ENCODE results near the gene DEXI.

DEXI gene

DNA sequence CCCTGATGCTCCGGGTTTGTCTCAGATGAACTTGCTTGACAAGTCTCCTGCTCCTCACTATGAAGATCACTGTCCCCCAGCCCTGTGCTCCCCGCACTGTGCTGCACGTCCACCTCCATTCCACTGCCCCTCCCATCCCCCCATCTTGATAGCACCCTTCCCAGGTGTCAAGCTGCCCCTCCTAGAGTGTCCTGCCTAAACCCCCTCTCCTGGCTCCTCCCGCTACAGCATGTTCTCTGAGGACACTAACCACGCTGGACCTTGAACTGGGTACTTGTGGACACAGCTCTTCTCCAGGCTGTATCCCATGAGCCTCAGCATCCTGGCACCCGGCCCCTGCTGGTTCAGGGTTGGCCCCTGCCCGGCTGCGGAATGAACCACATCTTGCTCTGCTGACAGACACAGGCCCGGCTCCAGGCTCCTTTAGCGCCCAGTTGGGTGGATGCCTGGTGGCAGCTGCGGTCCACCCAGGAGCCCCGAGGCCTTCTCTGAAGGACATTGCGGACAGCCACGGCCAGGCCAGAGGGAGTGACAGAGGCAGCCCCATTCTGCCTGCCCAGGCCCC, 18.5 kb downstream of the DEXI start:
- FAIRE-seq: no peak

DNA sequence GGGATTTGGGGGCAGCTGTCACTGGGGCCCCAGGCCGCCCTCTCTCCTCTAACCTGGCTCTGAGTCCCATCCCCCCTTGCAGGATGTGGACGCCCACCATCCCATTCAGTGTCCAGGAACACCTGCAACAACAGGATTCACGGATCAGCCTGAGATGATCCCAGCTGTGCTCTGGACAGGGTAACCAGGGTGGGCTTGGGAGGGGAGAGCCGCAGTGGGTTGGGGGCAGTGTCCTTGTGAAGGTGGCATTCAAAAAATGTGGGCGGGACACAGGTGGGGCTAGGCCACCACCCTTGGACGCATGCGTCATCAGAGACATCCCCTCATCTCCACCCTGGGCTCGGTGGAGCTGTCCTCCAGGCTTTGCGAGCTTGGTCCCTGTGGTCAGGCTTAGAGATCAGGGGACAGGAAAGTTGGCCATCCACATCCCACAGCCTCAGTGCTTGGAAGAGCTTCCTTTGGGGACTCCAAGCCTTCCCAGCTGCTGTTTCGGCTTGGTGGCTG, 19.1 kb downstream of the DEXI start:
- FAIRE-seq: no peak

DNA sequence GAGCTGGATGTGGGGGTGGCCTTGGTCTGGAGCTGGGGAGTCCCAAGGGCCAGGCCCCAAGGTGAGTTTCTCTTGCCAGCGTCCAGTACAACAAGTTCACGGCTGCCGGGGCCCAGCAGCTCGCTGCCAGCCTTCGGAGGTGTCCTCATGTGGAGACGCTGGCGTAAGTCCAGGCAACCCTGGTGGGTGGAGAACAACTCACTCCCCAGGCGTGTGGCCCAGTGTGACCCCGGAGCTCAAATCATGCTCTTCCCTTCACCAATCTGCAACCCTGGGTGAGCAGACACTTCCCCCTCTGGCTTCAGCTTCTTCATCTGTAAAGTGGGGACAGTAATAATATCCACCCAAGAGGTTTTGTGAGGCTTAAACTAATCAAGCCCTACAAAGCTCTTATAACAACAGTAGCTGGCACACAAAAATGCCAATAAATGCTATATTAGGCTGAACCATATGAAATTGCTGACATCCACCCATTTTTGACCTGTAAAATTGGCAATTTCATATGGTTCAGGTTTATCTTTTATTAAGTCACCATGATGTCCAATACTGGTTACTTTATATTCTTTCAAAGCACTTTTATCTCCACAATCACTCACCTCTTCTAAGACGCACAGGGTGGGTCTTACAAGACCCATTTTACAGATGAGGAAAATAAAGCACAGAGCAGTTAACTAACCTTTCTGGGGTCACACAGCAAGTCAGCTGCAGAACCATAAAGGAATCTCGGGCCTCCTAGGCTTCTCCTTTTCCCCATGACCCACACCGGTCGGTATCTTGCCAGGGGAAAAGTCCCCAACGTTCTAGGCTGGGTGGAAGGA, 19.7 kb downstream of the DEXI start:
- FAIRE-seq: no peak

DNA sequence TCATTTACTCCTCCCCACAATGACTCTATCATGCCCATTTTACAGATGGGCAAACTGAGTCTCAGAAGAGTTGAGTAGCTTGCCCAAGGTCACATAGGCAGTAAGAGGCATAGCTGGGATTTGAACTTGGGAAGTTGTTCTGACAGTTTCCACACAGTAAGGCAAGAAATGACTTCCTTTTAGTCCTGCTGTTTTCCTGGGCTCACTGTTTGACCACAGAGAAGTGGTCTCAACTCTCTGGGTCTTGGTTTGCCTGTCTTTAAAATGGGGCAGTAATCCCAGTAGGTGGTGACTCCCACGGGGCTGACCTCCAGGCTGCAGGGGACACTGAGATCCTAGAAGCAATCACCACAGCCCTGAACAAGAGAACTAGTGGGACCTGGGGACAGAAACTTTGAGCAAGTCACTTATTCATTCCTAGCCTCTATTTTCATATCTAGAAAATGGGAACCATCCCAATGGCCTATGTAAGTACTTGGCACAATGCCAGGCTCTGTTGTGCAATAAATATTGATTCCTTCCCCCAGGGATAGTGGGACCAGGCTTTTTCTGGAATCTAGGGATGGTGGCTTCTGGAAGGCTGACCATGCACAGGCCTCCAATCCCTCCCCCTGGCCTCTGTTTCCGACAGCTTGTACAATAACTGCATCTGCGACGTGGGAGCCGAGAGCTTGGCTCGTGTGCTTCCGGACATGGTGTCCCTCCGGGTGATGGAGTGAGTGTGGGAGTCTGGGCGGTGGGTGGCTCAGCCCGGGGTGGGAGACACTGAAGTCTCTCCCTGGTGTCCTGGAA, 20.5 kb downstream of the DEXI start:
- no peak for FAIRE-seq

DNA sequence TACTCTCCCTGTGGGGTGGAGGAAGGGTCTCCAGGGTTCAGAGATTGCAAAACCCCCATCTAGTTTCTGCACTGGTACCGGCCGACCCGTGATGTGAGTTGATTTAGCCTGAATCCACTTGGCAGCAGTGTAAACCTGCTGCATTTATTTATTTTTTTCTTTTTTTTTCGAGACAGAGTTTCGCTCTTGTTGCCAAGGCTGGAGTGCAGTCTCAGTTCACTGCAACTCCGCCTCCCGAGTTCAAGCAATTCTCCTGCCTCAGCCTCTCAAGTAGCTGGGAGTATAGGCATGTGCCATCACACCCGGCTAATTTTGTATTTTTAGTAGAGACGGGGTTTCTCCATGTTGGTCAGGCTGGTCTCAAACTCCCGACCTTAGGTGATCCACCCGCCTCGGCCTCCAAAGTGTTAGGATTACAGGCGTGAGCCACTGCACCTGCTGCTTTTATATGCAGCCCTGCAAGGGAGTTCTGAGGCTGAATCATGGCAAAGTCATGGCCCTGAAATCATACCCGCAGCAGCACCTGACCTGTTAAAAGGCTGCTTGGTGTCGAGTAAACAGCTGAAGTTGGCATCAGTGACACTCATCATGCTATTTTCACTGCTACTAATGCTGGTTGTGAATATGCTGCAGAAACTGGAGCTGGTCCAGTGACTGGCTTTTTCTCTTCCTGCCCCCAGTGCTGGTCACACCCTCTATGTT, 21.4 kb downstream of the DEXI start:
- FAIRE-seq: no peak

DNA sequence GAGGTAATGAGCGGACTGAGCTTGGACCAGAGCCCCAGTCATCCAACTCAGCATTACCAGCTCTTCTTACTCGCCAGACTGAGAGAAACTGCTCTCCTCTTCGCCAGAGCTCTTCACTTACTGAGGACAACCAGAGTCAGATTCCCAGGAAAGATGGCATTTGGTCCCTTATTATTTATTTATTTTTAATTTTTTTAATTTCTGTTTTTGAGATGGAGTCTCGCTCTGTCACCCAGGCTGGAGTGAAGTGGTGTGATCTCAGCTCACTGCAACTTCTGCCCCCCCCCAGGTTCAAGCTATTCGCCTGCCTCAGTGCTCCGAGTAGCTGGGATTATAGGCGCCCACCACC, 23.3 kb downstream of the DEXI start:
- FAIRE-seq: no peak

DNA sequence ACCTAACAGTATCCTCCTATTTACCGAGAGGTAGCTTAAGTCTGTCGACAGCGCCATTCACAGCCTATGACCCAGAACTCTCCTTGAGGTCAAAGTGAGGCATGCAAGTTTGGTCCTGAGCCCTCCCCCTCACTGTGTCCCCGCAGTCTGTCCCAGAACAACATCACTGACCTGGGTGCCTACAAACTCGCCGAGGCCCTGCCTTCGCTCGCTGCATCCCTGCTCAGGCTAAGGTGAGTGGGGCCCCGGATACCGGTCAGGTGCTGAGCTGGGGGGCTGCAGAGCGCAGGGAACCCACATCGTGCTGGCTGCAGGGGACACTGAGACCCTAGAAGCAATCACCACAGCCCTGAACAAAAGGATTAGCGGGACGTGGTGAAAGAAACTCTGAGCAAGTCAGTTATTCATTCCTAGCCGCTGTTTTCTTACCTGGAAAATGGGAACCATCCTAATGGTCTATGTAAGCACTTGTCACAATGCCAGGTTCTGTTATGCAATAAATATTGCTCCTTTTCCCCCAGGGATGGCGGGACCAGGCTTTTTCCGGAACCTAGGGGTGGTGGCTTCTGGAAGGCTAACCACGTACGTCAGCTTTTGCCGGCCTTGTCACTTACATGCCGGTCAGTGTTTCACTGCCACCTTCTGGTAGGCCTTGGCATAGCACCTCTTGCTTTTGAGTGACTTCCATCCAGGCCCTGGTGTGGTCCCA, 23.8 kb downstream of the DEXI start:
- no peak for FAIRE-seq

DNA sequence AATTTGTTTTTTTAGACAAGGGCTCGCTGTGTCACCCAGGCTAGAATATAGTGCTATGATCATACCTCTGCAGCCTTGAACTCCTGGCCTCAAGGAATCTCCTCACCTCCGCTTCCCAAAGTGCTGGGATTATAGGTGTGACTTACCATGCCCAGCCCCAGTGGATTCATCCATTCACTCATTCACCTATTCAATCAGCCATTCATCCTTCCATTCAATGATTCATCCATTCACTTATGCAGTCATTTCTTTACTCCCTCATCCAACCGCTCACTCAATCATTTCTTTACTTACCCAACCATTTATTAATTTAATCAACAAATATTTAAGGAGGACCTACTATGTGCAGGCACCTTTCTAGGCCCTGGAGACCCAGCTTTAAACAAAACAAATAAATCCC, 25.7 kb downstream of the DEXI start:
- no peak for FAIRE-seq

DNA sequence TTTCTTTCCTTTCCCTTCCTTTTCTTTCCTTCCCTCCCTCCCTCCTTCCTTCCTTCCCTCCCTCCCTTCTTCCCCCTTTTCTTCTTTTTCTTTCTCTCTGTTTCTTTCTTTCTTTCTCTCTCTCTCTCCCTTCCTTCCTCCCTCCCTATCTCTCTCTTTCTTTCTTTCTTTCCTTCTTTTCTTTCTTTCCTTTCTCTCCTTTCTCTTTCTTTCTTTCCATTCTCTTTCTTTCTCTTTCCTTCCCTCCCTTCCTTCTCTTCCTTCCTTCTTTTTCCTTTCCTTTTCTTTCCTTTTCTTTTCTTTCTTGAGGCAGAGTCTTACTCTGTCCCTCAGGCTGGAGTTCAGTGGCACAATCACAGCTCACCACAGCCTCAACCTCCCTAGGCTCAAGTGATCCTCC, 31.0 kb downstream of the DEXI start:
- FAIRE-seq: no peak

DNA sequence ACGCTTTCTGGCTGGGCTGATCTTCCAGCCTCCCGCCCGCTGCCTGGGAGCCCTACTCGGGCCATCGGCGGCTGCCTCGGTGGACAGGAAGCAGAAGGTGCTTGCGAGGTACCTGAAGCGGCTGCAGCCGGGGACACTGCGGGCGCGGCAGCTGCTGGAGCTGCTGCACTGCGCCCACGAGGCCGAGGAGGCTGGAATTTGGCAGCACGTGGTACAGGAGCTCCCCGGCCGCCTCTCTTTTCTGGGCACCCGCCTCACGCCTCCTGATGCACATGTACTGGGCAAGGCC, 34.6 kb downstream of the DEXI start:
- FAIRE-seq: no peak

DNA sequence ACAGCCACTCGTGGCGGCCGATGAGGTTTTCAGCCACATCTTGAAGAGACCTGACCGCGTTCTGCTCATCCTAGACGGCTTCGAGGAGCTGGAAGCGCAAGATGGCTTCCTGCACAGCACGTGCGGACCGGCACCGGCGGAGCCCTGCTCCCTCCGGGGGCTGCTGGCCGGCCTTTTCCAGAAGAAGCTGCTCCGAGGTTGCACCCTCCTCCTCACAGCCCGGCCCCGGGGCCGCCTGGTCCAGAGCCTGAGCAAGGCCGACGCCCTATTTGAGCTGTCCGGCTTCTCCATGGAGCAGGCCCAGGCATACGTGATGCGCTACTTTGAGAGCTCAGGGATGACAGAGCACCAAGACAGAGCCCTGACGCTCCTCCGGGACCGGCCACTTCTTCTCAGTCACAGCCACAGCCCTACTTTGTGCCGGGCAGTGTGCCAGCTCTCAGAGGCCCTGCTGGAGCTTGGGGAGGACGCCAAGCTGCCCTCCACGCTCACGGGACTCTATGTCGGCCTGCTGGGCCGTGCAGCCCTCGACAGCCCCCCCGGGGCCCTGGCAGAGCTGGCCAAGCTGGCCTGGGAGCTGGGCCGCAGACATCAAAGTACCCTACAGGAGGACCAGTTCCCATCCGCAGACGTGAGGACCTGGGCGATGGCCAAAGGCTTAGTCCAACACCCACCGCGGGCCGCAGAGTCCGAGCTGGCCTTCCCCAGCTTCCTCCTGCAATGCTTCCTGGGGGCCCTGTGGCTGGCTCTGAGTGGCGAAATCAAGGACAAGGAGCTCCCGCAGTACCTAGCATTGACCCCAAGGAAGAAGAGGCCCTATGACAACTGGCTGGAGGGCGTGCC, 35.1 kb downstream of the DEXI start:
- FAIRE-seq: no peak

DNA sequence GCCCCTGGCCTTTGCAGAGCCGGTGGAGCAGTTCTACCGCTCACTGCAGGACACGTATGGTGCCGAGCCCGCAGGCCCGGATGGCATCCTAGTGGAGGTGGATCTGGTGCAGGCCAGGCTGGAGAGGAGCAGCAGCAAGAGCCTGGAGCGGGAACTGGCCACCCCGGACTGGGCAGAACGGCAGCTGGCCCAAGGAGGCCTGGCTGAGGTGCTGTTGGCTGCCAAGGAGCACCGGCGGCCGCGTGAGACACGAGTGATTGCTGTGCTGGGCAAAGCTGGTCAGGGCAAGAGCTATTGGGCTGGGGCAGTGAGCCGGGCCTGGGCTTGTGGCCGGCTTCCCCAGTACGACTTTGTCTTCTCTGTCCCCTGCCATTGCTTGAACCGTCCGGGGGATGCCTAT, 35.8 kb downstream of the DEXI start:
- no peak for FAIRE-seq

DNA sequence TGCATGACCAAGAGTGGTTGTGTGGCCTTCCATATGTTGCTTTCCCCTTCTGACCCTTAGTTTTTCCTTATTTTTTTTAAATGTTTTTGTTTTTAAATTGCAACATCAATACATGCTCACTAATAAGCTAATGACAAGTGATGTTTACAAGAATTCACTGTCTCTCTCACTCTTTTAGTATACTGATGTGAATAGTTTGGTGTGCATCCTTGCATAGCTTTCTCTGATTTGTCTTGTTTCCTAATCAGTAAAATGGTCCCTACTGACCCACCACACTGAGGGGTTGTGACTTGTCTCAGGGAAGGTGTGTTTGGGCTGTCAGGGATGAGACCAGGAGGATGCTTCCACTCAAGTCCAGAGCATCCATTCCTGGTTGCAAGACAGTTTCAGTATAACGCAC, 39.3 kb downstream of the DEXI start:
- FAIRE-seq: no peak

DNA sequence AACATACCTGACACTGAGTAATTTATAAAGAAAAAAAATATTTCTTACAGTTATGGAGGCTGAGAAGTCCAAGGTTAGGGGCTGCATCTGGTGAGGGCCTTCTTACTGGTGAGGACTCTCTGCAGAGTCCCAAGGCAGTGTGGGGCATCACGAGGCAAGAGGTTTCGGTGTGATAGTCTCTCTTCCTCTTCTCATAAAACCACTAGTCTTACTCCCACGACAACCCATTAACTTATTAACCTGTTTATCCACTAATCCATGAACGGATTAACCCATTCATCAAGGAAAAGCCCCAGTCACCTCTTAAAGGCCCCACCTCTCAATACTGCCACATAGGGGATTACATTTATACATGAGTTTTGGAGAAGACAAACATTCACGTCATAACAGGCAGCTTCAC, 45.1 kb downstream of the DEXI start:
- no peak for FAIRE-seq

DNA sequence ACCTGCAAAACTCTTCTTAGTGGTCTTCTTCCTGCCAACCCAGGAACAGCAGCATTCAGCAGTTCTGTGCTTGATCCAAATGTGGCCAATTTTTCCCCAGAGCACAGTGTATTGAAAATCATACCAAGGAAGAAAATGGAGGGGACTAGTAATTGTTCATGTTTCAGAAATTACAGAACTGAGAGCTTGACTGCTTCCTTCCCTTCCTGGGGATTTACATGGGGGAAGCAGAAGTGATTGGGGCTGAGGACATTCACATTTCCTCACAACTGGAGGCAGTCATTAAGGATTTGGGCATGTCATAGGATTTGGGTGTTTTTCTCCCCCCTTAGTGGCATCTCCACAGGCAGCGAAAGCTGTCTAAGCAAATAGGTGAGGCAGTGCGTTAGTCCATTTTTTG, 45.5 kb downstream of the DEXI start:
- FAIRE-seq: no peak

DNA sequence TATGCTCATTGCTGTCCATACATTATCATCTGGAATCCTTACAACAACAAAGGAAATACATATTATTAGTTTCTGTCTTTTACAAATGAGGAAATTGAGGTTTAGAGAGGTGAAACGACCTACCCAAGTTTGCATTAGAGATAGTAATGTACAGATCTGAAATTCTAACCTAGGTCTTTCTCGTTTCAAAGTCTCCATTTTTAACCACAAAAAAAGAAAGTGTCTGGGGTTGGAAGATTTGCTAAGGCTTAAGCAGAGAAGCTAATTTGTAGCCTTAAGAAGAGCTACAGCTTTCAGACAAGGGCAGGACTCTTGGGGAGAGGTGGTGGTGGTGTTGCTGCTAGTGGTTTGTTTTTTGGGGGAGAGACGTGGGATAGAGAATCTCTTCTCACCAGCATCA, 46.1 kb downstream of the DEXI start:
- no peak for FAIRE-seq

DNA sequence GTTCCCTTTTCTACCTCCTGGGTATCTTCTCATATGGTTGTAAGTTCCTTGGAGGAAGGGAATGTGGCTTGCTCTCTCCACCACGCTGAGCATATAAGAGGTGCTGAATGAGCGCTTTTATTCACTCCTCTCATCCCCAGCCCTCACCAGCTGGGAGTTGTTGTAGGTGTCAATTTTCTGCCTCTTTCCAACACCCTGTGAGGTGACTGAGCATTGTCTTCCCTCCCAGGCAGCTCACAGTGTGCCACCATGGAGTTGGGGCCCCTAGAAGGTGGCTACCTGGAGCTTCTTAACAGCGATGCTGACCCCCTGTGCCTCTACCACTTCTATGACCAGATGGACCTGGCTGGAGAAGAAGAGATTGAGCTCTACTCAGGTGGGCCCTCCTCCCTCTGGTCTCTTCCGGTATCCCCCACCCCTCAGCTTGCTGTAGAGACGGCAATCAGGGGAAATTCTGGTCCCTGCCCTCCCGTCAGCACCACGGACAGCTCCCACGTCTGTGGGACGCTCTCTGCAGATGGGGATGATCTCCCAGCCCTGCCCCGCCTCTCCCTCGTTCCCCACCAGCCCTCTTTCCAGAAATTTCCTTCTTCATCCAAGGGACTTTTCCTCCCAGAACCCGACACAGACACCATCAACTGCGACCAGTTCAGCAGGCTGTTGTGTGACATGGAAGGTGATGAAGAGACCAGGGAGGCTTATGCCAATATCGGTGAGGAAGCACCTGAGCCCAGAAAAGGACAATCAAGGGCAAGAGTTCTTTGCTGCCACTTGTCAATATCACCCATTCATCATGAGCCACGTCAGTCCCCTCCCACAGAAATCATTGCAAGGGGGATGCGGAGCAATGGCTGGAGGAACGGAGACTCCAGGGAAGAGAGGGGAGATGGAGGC, 47.0 kb downstream of the DEXI start:
- no peak for FAIRE-seq

DNA sequence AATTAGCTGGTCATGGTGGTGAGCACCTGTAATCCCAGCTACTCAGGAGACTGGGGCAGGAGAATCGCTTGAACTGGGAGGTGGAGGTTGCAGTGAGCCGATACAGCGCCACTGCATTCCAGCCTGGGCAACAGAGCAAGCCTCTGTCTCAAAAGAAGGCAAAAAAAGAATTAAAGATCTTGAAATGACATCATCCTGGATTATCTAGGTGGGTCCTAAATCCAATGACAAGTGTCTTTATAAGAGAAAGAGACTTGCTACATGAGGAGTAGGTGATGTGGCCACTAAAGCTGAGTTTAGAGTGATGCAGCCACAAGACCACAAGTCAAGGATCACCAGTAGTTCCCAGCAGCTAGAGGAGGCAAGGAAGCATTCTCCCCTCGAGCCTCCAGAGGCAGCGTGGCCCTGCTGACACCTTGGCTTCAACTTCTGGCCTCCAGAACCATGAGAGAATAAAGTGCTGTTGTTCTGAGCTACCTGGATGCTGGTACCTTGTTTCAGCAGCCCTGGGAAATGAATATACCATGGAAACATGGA, 49.4 kb downstream of the DEXI start:
- FAIRE-seq: no peak

DNA sequence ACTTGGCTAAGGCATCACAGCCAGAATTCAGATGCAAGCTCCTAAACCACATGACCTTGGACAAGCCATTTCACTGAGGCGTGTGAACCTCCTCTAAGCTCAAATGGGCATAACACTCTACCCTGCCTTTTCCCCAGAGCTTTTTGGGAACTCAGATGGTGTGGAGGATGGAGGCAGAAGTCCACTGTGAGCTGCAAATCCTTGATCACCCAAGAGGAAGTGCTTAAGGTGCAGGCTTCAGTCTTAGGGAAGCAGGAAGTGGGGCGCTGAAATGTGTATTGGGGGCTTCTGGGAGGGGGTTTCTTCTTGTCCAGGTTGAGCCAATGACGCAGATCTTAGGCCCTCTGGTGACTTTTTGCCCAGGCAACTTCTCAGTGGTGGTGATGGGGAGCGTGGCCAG, 52.4 kb downstream of the DEXI start:
- no peak for FAIRE-seq

DNA sequence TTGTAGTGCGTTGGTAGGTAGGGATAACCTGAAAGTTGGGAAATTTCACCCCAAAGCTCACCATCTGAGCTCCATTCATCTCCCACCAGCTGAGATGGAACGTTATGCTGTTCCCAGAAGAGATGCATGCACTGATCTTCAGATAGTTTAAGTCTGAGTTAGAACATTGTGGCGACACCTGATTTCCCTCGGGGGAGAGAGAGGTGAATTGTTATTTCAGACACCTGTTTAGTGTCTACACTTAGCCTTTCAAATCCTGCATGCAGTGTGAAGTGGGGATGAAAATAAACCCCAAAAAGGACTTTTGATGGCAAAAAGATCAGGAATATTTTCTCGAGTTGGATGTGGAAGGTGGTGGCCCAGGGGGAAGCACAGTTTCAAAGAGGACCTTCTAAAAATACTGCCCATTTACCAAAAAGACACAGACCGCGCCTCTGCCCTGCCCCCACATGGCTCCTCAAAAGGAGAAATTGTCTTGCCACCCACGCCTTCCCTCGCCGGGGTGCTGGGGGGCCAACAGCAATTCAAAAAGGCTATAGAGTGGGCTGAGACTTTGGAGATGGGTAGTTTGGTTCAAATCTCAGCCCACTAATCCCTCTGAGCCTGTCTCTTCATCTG, 53.8 kb downstream of the DEXI start:
- FAIRE-seq: no peak

Data from islet of Langerhans (tissue), 1 donor.